Glomerular visceral epithelial cell (primary cell): ENCODE measurements around the gene IMPA2.
"Not testable (repeated sequence)": the region's sequence is repeated elsewhere in the genome, so short reads cannot be mapped to it uniquely, and the experiment has no call there.

ENCODE experiments used
- DNase-seq: peaks from one replicate; pipeline ENCODE4 v3.0.0-alpha.2; 2016; ENCODE audit errors: extremely low spot score

The IMPA2 gene

DNA sequence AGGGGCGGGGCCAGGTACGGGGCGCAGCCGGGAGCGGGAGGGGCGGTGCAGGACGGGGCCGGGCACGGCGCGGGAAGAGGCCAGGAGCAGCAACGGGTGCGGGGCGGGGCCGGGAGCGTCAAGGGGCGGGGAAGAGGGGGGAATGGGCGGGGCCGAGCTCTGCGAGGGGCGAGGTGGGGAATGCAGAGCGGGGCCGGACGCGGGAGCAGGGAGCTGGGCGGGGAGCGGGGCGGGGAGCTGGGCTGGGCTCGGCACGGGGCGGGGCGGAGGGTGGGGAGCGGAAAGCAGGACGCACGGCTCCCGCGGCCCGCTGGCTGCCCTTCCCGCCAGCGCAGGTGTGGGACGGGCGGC lies at the start of gene IMPA2:
Gene IMPA2, plus strand, starts transcription at position 316 of the 351 bp plus-strand sequence. CDS start 163 bp downstream, outside the sequence.
- DNase-seq, result no peak

DNA sequence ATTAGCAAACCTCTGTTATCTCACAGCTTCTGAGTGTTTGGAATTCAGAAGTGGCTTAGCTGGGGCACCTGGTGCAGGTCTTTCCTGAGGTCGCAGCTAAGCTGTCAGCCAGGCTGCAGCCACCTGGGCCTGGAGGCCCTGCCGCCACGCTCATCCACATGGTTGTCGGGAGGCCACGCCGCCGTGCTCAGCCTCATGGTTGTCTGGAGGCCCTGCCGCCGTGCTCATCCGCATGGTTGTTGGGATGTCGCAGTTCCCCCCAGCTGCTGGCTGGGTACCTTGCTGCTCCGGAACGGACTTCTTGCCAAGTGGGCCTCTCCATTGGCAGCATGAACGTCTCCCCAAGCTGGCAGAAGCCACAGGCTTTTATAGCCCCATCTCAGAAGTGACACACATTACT lies 48.9 kb upstream of the IMPA2 start:
- no peak for DNase-seq

DNA sequence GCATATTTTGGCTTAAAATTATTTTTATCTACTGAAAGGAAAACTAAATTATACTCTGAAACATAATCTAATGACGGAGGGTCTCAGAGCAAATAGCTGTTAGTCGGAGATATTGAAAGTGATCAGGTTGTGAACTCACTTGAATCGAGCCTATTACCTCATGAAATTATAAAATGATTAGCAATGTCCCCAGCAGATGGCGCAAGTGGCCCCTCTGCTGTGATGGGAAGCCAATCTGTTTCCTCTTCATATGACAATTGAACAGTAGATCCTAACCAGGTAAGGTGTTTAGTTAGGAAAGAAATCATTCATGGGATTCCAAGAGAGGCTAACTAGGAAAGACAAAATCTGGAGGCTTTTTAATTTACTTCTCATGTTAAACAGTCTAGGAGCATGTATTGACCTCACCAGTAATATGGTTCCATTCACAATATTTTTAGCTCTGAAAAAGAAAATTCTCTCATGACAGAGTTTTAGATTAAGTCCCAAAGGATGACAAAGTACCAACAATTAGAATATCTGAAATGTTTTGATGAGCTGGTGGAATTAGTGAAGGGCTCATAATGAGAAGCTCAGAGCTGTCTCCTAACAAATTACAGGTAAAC lies 43.3 kb upstream of the IMPA2 start:
- DNase-seq, result peak; percentile 71

DNA sequence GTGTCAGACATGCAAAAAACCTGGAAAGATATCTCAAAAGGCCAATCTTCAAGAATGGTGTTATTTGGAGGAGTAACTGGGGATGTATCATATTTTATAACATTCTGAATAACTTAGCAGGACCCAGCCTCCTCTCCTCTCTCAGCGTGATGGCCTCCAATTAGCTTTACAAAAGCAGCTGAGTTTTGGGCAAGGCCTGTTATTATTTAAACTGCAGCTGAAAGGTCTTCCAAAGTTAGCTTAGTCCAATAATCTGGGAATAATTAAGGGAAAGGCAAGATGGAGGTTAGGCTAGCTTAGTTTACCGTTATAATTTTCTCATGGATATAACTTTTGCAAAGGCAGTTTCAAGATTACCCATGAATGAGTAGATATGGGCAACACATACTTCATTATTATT lies 40.4 kb upstream of the IMPA2 start:
- DNase-seq, result no peak

DNA sequence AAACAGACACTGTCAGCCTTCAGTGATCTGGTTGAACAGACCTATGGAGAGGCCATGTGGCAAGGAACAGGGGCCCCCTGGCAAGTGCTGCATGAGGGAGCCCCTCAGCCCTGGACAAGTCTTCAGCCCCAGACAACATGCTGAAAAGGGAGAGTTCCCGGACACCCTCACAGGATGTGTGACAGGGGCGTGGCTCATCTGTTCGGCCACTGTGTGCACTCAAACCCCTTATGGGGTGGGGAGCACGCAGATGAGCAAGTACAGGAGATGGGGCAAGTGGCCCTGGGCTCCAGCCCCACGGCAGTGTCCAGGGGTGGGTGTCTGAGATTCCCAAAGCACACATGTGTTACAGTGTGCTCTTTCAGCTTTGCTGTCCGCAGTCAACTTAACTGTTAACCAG lies 37.8 kb upstream of the IMPA2 start:
- DNase-seq, result no peak

DNA sequence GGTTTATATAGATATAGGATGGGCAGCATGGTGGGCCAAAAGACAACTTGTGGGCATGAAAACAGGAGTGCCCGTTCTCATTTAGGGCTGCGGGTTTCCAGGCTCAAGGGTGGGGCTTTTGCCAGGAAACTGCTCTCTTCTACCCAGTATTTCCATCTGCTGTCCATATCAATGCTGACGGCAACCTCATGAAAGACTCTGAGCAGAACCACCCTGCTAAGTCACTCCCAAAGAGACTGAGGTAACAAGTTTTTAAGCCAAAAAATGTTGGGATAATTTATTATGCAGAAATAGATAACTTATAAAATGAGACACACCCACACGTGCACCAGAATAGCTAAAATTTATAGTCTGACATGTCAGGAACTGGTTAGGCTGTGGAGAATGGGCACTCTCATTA lies 37.1 kb upstream of the IMPA2 start:
- DNase-seq, result no peak

DNA sequence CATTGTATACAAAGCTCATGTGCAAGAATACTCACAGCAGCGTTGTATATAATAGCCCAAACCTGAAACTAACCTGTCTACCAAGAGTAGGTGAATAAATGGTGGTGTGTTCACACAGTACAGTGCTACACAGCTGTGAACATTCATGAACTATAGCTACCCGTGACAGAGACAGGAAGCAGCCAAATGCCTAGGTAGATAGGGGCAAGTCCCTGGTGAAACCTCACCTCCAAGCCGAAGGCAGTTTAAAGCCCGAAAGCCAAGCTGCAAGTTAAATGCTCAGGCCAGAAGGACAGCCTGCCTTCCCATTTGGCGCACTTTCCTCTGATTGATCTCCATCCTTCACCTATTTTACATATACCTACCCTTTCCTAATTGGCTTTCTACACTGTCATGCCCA lies 36.5 kb upstream of the IMPA2 start:
- no peak for DNase-seq

DNA sequence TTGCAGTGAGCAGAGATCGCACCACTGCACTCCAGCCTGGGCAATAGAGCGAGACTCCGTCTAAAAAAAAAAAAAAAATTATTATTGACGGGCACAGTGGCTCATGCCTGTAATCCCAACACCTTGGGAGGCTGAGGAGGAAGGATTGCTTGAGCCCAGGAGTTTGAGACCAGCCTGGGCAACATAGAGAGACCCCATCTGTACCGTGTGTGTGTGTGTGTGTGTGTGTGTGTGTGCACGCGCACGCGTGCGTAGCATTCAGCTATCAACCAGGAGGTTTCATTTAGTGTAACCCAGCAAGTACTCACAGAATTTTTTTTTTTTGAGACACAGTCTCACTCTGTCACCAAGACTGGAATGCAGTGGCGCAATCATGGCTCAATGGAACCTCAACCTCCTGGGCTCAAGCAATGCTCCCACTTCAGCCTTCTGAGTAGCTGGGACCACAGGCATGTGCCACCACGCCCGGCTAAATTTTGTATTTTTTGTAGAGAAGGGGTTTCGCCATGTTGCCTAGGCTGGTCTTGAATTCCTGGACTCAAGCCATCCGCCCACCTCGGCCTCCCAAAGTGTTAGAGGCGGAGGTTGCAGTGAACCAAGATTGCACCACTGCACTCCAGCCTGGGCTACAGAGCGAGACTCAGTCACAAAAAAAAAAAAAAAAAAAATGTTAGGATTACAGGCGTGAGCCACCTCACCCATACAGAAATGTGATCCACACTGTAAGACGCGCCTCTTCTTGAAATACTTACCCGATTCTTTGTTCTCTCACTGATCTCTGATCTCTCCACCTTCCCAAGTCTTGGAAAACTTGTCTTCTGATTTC lies 35.3 kb upstream of the IMPA2 start:
- peak; percentile 54 for DNase-seq

DNA sequence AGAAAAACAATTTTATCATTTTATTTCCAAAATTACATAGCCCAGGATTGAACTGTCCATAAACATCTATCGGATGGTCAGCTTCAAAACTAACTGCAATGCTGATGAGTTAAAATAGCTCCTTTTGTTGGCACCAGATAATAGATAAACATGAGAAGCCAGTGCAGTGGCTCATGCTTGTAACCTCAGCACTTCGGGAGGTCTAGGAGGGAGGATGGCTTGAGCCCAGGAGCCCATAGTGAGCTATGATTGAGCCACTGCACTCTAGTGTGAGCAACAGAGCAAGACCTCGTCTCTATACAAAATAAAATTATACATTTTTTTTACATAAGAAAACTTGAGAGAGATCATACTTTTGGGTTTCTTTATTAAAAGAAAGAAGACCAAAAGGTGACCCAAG lies 34.6 kb upstream of the IMPA2 start:
- peak; percentile 70 for DNase-seq

DNA sequence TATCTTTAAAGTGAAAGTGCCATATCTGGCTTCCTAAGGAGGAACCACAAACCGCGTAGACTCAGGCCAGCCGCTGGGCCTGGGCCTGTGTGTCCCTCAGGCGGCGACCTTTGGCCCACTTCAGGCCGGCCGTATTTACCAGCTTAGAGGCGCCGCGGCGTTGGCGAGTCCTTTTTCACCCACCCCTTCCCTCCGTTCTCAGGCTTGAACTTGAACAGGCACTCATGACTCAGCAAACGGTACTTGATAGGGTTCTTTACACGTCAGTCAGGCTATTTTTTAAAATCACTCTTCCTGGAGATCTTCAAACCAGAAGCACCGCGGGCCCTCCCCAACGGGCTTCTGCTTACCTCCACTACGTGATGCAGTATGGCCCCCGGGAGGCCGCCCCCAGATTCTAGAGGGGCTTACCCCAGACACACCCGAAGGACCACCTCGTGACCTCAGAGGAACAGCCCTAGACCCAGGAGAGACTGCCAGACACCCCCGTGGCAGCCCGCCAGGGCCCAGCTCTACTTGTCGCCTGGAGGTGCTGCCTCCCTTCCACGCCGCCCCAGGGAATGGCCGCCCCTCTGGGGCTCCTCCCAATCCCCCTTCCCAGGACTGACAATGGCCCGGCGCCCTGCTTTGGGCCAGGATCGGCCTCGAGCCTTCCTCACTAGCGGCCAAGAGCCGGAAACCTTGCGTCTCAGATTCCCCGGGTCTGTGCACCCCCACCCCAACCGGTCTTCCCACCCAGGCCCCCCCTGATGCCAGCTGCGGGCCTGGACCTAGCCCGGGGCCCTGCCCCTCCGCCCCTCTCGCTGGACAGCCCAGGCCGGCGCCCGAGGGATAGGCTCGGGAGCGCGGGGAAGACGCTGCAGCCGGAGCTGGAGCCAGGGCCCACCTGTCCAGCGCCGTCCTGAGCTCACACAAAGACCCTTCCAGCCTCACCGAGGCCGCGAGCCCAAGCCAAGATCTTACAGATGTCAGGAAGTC lies 33.8 kb upstream of the IMPA2 start:
- peak; percentile 96 for DNase-seq

DNA sequence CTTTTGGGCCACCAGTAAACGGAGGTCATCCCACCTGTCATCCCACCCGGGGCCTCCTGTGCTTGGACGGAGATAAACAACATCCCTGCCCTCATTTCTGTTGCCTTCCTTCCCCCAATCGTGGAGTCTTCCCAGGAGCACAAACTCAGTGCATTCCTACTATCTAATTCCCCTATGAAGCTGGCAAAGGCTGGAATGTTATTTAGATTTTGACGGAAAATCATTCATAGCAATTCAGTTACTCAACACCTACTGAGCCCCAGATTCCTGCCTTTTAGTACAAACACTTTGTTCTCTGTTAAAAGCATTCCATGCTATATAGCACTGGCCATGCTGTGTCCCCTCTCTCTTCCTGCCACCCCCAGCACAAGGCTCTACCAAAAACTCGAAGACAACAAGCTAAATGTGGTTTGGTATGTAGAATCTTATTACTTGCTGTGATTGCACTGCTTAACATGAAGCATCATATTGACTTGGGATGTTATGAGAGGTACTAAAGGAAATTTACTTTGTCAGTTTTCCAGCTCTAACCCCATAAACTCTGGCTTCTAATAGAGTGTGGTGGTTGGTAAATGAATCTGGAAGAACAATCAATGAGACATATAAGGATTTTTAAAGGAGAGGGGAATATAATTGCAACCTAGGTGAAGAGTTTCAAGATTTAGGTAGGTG lies 32.3 kb upstream of the IMPA2 start:
- DNase-seq, result no peak

DNA sequence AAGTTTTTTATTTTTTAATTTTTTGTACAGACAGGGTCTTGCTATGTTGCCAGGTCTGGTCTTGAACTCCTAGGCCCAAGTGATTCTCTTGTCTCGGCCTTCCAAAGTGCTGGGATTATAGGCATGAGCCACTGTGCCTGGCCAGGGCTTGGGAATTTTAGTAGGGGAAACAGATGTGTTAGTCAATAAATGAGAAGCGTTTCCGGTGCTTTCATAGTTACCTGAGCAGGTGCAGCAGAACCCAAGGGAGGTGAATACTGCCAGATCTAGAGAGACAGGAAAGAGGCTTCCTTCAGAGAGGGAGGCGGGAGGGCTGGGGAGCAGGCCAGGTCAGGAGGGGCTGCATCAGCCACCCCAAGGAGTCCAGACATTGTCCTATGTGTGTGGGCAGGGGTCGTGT lies 30.5 kb upstream of the IMPA2 start:
- no peak for DNase-seq

DNA sequence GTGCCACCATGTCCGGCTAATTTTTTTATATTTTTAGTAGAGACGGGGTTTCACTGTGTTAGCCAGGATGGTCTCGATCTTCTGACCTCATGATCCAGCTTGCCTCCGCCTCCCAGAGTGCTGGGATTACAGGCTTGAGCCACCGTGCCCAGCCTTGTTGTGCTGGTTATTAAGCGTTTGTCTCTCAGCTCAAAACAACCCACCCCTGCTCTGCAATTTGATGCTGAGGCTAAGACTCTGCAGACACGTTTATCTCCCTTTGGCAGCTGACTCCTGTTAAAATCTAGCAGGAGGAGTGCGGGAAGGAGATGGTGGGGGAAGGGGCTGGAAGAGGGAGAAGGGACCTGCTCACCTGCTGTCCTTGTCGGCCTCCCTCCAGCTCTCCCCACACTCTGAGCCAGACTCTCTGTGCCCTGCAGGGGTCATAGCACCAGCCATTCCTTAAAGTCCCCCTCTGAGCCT lies 29.9 kb upstream of the IMPA2 start:
- no peak for DNase-seq

DNA sequence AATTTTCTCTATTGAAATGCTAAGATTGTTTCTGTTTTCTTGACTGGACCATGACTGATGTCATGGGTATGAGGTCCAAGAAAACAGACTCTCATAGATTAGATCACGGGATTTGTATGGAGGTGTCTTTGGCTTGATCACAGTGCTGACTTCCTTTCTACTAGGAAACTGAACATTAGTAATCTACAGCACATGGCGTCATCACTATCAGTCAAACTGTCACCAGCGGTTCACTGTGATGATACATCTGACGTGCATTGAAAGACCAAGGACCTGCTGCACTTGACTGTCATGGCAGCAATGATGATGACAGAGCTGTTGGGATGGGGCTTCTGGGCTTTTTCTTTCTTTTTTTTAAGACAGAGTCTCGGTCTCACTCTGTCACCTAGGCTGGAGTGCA lies 28.2 kb upstream of the IMPA2 start:
- no peak for DNase-seq

DNA sequence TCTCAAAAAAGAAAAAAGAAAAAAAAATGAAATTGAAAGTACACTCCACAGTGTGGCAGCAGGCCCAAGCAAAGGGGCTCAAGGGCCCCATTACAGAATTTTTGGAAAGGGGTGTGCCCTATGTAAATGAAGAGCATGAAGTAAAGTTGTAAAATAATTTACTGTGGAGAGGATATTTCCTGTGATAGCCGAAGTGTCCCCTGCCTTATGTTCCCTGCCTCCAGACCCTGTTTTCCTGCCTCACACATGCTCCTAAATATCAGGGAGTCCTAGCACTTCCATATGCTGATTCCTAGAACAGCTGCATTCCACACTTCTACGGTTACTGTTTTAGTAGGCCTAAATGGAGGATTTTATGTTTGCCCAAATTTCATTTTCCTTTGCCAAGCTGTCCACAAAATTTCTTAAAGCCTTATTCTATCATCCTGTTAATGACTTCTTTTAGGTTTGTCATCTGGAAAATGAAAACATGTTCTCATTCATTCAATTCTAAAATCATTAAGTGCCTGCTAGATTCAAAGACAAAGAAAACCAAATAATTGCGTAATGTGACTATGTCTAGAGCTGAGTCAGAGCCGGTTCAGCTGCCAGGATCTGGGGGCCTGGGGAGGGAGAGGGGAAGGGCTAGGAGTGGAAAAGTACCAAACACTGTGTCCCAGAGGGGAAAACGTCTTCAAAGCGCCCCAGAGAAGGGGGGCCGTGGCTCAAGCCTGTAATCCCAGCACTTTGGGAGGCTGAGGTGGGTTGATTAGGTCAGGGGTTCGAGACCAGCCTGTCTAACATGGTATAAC lies 25.9 kb upstream of the IMPA2 start:
- DNase-seq, result peak; percentile 64

DNA sequence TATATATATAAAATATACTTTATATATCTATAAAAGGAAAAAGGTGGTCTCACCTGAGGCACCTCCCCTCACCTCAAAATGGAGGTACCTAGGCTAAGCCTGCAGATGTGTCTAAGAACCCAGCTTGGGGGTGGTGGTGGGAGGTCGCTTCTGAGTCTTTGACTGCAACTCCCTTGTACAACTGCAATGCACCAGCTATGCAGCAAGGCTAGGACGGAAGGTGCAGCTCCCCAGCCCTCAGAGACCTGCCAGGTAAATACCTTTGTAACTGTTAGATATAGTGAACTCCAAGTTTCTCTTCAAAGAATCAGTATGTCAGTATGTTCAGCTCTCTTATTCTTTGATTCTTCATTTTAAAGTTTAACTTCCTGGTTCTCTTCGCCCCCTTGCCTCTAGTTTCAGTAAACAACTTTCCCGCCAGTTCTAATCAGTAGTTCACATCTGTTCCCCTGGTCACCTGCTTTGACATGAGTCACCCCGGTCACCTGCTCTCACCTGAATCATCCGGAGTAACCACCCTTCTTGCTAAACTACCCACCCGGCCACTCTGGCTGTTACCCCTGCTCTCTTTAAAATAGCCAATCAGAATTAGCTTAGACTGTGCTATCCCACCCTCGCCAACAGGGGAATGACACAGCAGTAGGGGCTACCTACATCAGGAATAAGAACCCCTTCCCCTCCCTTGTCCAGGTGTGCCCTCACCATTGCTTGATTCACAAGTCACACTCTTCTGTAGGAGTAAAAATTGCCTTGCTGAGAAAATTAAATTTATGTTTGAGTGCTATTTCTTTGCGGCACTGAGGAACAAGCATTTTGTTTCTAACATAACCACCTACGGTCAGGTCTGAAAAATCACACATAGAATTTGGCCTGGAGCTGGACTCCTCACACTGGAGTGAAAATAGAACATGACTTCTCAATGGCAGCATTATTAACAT lies 24.7 kb upstream of the IMPA2 start:
- no peak for DNase-seq

DNA sequence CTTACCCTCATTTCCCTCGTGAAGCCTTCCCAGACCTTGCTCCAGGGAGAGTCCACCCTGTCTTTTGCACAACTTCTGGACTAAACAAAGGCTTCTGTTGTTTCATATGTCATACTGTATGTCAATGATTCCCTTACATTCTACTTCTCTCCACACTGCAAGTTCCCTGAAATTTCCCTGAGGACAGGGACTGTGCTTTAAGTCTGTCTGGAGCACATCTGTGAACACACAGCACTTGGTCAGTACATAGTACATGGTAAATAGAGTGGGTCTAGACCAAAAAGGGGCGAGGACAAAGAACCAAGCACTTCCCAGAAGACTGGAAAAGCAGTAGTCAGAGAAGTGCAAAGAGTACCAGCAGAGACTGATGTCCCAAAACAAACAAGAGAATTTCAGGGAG lies 23.7 kb upstream of the IMPA2 start:
- no peak for DNase-seq

DNA sequence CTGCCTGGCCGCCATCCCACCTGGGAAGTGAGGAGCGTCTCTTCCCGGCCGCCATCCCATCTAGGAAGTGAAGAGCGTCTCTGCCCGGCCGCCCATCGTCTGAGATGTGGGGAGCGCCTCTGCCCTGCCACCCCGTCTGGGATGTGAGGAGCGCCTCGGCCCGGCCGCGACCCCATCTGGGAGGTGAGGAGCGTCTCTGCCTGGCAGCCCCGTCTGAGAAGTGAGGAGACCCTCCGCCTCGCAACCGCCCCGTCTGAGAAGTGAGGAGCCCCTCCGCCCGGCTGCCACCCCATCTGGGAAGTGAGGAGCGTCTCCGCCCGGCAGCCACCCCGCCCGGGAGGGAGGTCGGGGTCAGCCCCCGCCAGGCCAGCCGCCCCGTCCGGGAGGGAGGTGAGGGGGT lies 21.7 kb upstream of the IMPA2 start:
- DNase-seq, result not testable (repeated sequence)

DNA sequence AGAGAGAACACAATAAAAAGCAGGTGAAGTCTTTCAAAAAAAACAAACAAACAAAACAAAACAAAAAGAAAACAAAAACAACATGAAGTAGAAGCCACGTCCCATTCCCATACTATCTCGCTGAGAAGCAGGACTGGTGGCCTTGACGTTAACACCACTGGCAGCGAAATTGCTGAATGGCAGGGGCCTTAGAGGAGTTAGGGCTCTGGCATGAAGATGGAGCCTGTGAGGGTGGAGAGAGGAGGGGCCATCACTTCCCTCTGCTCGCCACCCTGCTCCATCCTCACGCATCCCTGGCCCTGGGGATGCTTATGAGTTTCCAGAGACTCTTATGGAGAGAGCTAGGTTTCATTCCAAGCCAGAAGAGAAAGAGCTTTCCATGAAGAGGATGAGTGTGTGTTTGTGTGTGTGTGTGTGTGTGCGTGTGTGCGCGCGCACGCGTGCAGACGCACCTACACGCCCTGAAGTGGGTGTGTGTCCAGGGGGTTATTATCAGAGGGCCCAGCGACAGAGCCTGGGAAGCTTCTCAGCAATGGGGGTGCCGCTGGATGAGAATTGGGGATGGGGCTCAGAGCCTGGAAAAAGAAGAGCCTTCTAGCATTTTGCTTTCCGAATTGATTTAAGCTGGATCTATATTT lies 20.4 kb upstream of the IMPA2 start:
- DNase-seq, result no peak
